8988T (cell line): ENCODE results near the gene NAP1L1.

Experiments
- DNase-seq: peaks from one replicate; pipeline ENCODE4 v3.0.0; 2011

The NAP1L1 gene, protein sequence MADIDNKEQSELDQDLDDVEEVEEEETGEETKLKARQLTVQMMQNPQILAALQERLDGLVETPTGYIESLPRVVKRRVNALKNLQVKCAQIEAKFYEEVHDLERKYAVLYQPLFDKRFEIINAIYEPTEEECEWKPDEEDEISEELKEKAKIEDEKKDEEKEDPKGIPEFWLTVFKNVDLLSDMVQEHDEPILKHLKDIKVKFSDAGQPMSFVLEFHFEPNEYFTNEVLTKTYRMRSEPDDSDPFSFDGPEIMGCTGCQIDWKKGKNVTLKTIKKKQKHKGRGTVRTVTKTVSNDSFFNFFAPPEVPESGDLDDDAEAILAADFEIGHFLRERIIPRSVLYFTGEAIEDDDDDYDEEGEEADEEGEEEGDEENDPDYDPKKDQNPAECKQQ

DNA sequence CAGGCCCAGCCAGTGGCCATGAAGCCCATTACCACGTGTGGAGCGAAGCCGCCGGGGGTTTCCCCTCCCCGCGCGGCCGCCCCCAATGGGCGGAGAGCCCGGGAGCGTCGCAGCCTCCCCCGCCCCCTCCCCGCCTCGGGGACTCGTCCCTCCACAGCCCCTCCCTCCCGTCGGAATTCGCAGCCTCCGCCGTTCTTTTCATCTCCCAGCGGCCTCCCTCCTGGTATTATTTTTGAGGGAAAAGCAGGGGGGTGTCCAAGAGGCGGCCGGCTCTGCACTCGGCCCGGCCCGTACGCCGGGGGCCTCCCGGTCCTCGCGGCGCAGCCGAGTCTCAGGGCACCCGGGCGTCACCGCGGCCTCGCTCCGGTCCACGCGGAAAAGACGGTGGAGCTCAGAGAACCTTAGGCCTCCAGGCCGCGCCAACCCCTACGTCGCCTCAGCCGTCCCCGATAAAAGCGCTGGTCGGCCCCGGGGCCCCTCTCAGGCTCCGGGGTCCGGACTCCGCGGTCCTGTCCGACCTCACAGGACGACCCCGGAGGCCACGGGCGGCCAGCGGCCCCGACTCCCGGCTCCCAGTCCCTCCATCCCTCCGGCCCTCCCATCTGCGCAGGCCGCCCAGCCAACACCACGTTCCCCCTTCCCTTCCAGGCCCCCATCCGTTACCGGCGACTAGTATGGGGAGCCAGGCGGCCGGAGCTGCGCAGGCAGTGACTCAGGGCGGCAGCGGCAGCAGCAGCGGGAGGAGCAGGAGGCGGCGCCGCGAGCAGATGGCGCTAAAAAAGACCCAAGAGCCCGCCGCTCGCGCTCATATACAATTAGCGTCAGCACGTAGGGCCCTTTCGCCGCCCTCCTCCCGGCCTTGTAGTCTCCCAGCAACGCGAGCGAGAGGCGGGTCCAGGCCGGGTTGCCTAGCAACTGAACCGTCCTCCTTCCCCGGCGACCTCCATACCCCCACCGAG lies at the start of gene NAP1L1:
NAP1L1 (minus strand) TSS at position 782 of the 959 bp plus-strand sequence. CDS start 10,466 bp downstream, outside the sequence.
- DNase-seq = peak; percentile 85

DNA sequence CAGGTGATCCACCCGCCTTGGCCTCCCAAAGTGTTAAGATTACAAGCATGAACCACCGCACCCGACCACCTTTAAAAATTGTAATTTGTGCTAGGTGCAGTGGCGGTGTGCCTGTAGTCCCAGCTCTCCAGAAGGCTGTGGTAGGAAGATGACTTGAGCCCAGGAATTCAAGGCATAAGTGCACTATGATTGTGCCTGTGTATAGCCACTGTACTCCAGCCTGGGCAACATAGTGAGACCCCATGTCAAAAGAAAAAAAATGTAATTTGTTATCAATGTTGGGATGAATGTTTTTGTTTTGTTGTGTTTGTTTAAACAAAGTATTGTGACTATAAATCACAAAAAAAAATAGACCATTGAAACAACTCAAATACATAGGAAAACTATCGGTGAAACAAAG lies 43.1 kb upstream of the NAP1L1 start:
- no peak for DNase-seq

DNA sequence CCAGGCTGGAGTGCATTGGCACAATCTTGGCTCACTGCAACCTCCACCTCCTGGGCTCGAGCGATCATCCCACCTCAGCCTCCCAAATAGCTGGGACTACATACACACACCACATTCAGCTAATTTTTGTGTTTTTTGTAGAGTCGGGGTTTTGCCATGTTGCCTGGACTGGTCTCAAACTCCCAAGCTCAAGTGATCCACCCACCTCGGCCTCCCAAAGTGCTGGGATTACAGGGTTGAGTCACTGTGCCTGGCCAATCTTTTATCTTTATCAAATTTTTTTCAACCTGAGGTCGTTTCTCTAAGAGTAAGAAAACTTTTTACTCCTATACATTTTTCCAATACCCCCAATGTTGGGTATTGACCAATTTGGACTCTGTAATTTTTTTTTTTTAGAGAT lies 40.0 kb upstream of the NAP1L1 start:
- no peak for DNase-seq

DNA sequence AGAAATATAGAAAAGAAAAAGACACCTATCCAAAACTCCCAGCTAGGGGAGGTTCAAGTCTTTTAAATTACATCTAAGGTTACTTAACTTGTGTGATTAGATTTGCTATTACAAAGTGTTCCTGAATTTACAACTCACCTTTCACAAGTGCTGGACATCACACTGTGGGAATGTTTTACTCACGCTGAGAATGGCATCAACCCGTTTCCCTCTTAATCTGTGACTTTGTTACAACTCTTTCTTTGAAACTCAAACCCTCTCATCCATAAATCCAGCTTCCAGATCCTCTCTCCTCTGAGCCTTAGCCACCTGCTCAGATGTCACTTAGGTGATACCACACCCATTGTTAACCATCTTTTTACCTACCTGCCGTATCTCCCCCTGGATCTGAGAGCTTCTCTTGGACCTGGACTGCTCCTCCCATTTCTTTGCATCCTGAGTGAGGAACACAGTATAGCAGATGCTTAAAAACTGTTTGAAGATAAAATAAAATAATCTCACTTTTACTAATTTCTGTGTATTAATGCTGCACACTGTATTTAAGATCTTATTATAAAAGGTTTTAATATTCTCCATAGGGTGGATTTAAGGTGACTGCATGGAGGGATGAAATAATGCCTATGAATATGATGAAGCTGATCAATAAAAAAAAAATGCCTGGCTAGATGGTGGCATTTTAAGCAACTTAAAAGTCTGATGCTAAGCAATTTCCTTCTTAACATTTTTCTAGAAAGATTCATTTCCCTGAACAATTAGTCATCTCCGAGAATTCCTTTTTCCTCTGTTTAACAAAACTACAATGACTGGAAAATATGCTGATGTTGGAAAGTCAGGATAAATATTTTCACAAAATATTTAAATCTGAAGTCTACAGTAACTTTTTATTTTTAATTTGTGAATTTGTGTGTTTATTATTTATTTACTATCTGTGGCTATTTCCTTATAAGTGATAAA lies 39.1 kb upstream of the NAP1L1 start:
- DNase-seq = no peak

DNA sequence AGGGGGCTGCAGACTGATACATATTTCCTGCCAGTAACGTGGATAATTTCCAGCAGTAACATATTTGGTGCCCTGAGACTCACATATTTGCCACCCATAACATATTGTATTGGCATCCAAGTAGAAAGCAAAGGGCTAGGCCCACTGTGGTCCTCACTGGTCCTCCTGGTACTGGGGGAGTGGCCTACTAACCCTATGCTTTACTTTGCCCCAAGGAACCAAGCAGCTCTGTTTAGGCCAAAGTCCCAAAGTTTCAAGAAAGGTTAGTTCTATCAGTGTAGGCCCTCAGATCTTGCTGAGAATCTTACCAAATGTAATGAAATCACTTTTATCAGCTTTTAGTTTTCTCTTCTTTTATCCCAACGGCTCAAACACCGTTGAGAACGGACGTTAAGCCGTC lies 35.4 kb upstream of the NAP1L1 start:
- DNase-seq = no peak

DNA sequence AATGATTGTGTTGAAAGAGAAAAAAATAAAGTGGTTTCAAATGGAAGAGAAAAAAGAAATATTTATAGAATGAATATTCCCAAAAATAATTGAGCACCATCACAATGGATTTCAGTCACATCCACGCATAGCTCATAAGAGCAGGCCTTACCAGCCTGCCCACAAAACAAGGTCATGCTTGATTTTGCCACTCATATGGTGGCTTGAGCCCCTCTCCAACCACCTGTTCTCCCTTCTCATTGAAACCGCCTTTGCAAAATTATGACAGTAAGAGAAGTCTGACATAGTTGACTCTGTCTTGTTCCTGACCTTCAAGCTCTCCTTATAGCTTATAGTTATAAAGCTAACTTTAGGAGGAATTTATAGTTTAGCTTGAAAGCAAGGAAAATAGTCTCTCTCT lies 33.3 kb upstream of the NAP1L1 start:
- DNase-seq = no peak

DNA sequence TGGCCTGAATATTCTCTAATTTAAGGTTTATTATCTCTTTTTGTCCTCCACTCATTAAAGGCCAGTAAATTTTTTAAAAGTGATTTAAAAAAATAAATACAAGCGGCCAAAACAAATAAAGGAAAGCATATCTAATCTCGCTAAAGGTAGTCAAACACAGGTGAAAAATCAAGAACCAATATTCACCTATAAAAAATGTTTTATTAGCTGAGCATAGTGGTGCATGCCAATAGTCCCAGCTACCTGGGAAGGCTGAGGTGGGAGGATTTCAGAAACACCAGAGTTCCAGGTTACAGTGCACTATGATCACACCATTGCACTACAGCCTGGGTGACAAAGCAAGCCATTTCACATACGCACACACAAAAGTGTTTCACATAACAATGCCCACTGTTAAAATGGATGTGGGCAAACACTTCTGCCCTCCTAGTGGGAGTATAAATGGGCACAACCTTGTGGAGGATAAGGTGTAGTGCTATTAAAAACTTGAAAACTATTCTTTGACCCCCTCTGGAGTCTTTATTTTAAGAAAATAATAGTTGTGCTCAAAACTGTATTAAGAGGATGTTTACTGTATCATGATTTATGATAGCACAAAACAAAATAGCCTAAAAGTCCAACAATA lies 32.7 kb upstream of the NAP1L1 start:
- no peak for DNase-seq

DNA sequence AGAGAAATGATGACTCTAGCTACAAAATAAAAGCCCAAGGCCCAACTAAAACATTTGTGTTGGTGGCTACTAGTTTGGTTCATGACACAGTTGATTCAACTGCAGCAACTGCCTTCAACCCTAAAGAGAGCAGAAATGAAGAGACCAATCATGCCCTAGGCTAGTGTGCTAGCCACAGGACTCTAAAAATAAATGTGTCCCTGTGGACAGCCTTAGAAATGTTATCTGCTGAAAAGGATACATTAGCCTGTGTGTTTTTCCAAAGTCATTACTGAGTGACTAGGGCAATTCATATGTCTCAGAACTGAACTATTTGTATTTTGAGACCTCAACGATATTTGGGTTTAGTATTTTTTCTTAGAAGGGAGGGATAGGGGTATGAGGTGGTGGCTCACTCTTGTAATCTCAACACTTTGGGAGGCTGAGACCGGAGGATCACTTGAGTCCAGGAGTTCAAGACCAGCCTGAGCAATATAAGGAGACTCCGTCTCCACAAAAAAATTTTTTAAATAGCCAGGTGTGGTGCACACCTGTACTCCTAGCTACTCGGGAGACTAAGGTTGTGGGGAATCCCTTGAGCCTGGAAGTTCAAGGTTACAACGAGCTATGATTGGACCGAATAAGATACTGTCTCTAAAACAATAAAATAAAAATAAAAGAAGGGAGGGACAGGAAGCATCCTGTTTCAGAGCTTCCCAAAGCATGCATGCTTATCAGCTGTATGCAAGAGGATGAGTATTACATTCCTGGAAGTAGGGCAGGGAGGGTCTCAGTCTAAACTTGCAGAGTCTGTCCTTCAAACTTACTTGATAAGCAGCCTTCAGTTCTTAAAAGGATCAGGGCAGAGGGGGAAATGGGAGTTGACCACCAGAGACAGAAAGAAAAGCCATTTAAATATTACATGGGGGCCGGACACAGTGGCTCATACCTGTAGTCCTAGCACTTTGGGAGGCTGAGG lies 29.6 kb upstream of the NAP1L1 start:
- no peak for DNase-seq

DNA sequence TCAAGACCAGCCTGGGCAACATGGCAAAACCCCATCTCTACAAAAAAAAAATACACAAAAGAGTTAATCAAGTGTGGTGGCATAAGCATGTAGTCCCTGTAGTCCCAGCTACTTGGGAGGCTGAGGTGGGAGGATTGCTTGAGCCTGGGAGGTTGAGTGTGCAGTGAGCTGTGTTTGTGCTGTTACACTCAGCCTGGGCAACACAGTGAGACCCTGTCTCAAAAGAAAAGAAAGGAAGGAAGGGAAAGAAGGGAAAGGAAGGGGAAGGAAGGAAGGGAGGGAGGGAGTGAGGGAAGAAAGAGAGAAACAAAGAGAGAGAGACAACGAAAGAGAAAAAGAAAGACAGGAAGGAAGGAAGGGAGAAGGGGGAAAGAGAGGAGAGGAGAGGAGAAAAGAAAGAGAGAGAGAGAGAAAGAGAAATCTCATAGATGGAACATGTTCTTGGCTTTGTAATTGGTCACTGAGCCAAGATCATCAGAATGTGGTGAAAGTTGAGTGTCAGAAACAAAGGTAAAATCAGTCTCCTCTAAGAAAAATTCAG lies 26.8 kb upstream of the NAP1L1 start:
- no peak for DNase-seq

DNA sequence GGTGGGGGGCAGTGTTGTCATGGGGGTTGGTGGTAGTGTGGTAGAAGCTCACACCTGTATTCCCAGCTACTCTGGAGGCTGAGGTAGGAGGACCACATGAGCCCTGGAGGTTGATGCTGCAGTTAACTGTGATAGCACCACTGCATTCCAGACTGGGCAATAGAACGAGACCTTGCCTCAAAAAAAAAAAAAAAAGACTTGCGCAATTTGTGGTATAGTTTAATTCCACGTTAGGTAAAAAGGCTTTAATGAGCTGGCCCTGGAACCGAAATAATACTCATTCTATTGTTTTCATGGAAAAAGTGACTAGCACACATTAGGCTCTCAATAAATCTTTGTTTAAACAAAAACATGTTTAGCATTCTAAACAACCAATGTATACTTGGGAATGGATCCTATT lies 25.4 kb upstream of the NAP1L1 start:
- DNase-seq = no peak

DNA sequence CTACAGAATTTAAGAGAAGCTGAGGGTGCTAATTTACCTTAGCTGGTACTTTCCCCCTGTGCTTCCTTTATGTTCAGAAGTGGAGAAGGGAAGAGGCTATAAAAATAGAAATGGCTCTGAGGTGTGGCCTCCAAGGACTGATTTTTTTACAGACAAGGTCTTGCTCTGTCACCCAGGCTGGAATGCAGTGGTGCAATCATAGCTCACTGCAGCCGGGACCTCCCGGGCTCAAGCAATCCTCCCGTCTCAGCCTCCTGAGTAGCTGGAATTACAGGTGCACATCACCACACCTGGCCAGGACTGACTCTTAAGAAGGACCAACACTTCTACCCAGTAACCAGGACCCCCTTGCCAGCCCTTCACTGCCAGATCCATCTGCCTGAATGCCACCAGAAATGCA lies 23.9 kb upstream of the NAP1L1 start:
- no peak for DNase-seq

DNA sequence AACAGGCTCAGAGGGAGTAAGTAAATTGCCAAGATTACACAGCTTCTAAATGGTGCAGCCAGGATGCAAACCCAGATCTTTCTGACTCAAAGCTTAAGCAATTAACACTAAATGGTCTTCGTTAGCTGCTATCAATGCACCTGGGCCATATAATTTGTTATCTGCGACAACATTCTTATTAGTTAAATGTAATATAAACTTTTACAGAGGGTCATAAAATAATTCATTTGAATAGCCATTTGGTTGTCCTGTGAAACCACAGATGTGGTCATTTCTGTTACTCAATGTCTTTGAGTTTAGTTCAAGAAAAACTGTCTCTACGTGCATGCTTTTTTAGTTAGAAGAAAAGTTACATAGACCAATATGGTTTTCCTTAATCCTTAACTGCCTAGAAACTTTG lies 22.1 kb upstream of the NAP1L1 start:
- no peak for DNase-seq

DNA sequence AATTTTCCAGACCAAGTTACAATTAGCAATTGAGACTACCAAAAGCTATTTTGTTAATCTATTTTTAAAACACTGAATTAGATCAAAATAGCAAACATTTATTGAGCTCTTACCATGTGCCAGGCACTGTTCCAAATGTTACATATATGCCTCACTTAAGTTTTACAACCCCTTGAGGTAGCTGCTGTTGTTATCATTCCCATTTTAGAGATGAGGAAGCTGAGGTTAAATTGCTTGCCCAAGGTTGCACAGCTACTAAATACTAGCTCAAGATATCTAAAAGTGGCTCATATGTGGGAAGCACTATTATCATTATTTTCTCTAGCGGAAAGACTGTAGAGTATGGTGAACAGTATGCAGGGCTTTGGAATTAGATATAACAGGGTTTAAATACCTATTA lies 19.5 kb upstream of the NAP1L1 start:
- DNase-seq = no peak

DNA sequence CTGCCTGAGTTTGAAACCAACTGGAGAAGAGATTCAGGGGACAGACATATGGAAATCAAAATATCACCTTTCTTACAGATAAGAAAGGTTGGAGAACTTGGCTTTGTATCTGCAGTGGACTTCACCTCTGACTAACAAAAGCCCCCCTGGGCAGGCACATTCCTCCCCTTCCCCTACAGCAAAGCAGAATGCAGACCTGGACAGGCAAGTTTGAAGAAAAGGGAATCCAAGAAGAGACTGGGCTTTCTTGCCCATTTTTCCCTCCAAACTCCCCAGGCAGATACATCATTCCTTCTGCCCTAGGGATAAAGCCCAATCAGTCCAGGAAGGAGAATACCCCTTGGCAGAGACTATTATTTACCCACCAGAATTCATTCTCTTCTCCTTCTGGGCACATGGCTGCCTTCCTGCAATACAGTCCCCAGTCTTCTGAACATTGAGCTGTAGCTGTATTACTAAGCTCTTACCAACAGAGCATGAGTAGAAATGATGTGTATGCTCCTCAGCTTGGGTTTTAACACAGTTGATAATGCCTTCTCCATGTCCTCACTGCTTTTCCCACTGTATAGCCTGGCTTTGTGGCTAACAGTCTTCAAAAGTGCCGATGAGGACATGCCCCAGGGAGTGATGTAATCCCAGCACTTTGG lies 17.4 kb upstream of the NAP1L1 start:
- no peak for DNase-seq

DNA sequence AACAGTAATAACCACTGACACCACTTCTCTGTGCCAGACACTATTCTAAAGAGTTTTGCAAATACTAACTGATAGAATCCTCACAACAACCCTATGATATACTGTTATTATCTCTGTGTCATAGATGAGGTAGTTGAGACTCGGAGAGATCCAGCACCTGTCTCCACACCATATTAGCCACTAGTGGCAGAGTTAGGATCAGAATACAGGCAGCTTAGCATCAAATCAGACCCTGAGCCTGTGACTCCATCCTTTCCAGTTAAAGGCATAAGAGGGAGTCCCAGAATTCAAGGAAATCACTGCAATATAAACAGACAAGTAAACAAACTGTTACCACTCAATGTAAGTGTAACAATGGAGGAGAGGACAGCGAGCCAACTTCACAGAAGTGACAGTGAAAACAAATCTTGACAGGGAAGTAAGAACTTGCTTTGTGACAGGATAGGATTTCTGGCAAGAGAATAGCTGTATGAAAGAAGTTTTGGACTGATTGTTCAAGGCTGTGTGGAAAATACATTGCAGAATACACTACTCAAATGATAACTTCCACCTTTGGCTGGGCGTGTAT lies 11.7 kb upstream of the NAP1L1 start:
- no peak for DNase-seq

DNA sequence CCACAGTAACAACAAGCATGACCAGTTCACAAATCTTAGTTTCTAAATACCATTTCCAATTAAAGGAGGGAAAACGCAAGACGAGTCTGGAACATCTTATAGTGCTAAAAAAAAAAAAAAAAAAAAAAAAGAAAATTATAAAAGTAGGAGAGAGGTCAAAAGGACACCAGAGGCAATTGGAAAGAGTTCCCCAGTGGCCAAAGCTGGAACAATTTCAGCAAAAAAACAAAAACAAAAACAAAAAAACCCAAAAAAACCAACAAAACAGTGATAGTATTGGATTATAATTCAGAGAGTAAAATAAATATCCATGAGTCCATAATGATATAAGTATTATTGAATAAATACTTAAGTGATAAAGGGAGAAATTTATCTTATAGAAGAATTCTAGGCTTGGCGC lies 10.3 kb upstream of the NAP1L1 start:
- no peak for DNase-seq

DNA sequence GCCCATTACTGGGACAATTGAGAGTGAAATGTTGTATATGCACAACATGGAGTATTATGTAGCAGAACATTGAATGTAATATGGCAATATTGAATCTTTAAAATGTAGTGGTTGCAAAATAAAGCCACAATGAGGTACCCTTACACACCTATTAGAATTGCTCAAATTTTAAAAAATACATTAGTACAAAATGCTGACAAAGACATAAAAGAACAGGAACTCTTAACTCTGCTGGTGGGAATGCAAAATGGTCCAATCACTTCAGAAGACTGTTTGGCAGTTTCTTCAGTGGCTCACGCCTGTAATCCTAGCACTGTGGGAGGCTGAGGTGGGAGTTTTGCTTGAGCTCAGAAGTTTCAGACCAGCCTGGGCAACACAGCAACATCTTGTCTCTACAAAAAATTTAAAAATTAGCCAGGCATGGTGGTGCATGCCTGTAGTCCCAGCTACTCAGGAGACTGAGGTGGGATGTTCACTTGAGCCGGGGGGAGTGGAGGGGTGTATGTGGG lies 6.8 kb upstream of the NAP1L1 start:
- DNase-seq = no peak

DNA sequence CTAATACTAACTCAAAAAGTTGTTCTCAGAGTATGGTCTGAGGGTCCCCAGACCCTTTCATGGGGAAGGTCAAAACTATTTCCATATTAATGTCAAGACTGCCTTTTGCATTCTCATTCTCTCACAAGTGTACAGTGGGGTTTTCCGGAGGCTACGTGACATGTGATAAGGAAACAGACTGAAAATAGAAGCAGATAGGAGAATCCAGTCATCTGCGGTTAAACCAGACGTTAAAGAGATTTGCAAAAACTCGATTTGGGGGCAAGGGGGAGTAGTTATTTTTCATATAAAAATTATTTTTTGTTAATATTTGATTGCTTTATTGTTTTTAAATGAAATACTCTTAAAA lies 1.0 kb upstream of the NAP1L1 start:
- DNase-seq = no peak

DNA sequence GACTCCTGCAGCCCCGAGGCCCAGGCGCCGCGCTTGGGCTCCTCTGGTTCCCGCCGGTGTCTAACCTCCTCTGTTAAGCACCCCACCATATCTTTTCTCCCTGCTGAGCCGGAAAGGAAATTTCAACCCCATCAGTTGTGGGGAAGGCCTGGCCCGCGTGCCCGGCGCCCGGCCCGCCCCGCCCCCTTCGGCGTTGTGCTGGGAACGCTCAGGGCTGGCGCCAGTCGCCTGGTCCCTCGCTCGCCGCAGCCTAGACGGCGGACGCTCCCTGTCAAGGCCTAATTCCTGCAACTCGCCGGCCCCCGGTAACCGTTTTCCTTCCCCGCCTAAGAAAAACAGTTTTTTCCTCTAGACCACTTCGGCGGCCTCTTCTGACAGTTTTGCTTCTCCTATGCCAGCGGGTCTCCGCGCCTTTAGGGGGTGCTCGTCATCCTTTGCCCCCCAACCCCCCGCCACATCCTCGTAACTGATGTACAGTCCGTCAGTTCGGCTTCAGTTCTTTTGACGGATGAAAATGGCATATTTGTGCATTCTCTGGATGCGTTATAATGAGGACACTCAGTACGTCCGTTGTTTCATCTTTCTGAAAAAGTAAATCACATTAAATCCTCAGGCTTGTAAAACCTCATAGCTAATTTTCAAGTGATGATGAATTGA lies 506 bp upstream of the NAP1L1 start:
- DNase-seq = no peak
